ENCODE results near the gene TNNC2.

TNNC2 gene

DNA sequence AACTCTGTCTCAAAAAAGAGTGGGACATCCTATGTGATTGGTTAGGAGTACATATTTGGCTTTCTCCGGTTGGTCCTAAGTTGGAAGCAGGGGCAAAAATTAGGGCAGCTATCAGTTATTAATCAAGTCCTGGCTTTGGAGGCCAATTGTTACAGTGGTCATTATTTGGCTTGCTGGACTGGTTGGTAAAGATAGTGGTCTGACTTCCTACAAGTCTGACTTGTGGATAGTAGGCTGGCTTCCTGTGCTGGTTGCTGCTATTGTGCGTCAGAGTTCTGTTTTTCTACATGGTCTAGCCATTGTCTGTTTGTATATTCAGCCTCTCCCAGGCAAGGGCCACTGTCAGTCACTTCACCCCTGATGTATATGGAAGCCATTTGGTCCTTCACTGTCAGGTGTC is 23.1 kb upstream of the TNNC2 start:
- Histone ChIP-seq H3K27me3 (ENCODE audit: control insufficient read depth in 5 of 5, insufficient read depth in 4 of 5, low read length in 5 of 5) (no peaks in the 10 kb centered on the region), H3K4me1 (ENCODE audit: control insufficient read depth in 5 of 5, insufficient read depth in 5 of 5, low read length in 5 of 5) (peaks cover 0 to 11% (median 10%) of the 10 kb centered on the region in 5 donors), H3K4me3 (ENCODE audit: low read depth in 1 of 5, low read length in 5 of 5) (no peak overlapping the region), H3K9me3 (ENCODE audit: control insufficient read depth in 5 of 5, low read length in 5 of 5) (no peaks in the 10 kb centered on the region), H3K27ac (ENCODE audit: low read depth, low read length) (no peak overlapping the region), H3K36me3 (ENCODE audit: control insufficient read depth in 5 of 5, insufficient read depth in 5 of 5, low read length in 5 of 5) (peaks cover 5 to 63% (median 43%) of the 10 kb centered on the region in 5 donors), H3K9ac (ENCODE audit: low read length in 5 of 5) (no peak overlapping the region)

DNA sequence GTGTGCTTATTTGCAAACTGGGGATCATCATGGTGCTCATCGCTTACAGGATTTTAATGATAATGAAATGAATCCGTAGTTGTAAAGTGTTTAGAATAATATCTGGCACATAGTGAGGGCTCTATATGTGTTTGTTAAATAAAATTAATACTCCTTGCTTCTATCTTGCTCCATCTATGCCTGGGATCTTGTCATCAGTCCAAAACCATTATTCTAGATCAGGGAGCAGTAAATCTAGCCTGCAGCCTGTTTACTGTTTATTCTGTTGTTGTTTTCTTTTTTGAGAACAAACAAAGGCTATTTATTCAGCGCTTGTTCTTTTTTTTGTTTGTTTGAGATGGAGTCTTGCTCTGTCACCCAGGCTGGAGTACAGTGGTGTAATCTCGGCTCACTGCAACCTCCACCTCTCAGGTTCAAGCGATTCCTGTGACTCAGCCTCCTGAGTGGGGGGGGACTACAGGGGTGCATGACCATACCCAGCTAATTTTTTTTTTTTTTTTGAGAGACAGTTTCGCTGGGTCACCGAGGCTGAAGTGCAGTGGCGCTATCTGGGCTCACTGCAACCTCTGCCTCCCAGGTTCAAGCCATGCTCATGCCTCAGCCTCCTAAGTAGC is 22.0 kb upstream of the TNNC2 start:
- Histone ChIP-seq H3K36me3 (ENCODE audit: control insufficient read depth in 5 of 5, insufficient read depth in 5 of 5, low read length in 5 of 5) (peaks cover 7 to 63% (median 48%) of the 10 kb centered on the region in 5 donors), H3K9ac (ENCODE audit: low read length in 5 of 5) (peak overlapping the region in 1 of 5 donors; percentile 17), H3K27me3 (ENCODE audit: control insufficient read depth in 5 of 5, insufficient read depth in 4 of 5, low read length in 5 of 5) (no peaks in the 10 kb centered on the region), H3K27ac (ENCODE audit: low read depth, low read length) (no peak overlapping the region), H3K9me3 (ENCODE audit: control insufficient read depth in 5 of 5, low read length in 5 of 5) (no peaks in the 10 kb centered on the region), H3K4me3 (ENCODE audit: low read depth in 1 of 5, low read length in 5 of 5) (no peak overlapping the region), H3K4me1 (ENCODE audit: control insufficient read depth in 5 of 5, insufficient read depth in 5 of 5, low read length in 5 of 5) (peaks cover 0 to 7% (median 2%) of the 10 kb centered on the region in 5 donors)

DNA sequence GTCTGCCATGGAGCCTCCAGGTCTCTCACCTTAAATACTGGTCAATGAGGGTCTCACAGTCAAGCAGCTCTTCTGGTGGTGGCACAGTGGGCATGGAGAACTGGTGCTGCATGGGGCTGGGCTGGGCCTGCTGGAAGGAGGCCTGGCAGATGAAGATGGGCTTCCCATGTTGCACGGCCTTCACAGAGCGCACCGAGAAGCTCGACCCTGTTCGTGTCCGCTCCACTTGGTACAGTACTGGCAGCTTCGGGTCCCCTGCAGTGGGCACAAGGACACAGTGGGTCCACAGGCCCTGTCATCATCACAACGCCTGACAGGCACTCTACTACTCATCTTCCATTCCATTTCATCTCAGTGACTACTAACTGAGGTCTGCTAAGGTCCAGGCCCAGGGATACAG is 21.3 kb upstream of the TNNC2 start:
- Histone ChIP-seq H3K27me3 (ENCODE audit: control insufficient read depth in 5 of 5, insufficient read depth in 4 of 5, low read length in 5 of 5) (no peaks in the 10 kb centered on the region), H3K9ac (ENCODE audit: low read length in 5 of 5) (no peak overlapping the region), H3K4me1 (ENCODE audit: control insufficient read depth in 5 of 5, insufficient read depth in 5 of 5, low read length in 5 of 5) (peaks cover 0 to 12% (median 3%) of the 10 kb centered on the region in 5 donors), H3K9me3 (ENCODE audit: control insufficient read depth in 5 of 5, low read length in 5 of 5) (no peaks in the 10 kb centered on the region), H3K36me3 (ENCODE audit: control insufficient read depth in 5 of 5, insufficient read depth in 5 of 5, low read length in 5 of 5) (peaks cover 5 to 63% (median 51%) of the 10 kb centered on the region in 5 donors), H3K4me3 (ENCODE audit: low read depth in 1 of 5, low read length in 5 of 5) (no peak overlapping the region), H3K27ac (ENCODE audit: low read depth, low read length) (no peak overlapping the region)

GRCh38 chr20:45845452-45845851 is 18.3 kb upstream of the TNNC2 start:
- H3K27ac ChIP-seq (ENCODE audit: low read depth, low read length) = no peak overlapping the region
- no peak overlapping the region for H3K9ac ChIP-seq (ENCODE audit: low read length in 5 of 5)
- H3K27me3 ChIP-seq (ENCODE audit: control insufficient read depth in 5 of 5, insufficient read depth in 4 of 5, low read length in 5 of 5) = no peaks in the 10 kb centered on the region
- H3K4me3 ChIP-seq (ENCODE audit: low read depth in 1 of 5, low read length in 5 of 5) = no peak overlapping the region
- H3K9me3 ChIP-seq (ENCODE audit: control insufficient read depth in 5 of 5, low read length in 5 of 5) = no peaks in the 10 kb centered on the region
- peaks cover 2 to 71% (median 67%) of the 10 kb centered on the region in 5 donors for H3K36me3 ChIP-seq (ENCODE audit: control insufficient read depth in 5 of 5, insufficient read depth in 5 of 5, low read length in 5 of 5)
- peaks cover 4 to 41% (median 23%) of the 10 kb centered on the region in 5 donors for H3K4me1 ChIP-seq (ENCODE audit: control insufficient read depth in 5 of 5, insufficient read depth in 5 of 5, low read length in 5 of 5)

- Histone ChIP-seq H3K9me3 (ENCODE audit: control insufficient read depth in 5 of 5, low read length in 5 of 5) (no peaks in the 10 kb centered on the region), H3K4me1 (ENCODE audit: control insufficient read depth in 5 of 5, insufficient read depth in 5 of 5, low read length in 5 of 5) (peaks cover 4 to 43% (median 23%) of the 10 kb centered on the region in 5 donors), H3K4me3 (ENCODE audit: low read depth in 1 of 5, low read length in 5 of 5) (no peak overlapping the region), H3K27ac (ENCODE audit: low read depth, low read length) (peak overlapping the region; percentile 69), H3K36me3 (ENCODE audit: control insufficient read depth in 5 of 5, insufficient read depth in 5 of 5, low read length in 5 of 5) (peaks cover 4 to 80% (median 68%) of the 10 kb centered on the region in 5 donors), H3K27me3 (ENCODE audit: control insufficient read depth in 5 of 5, insufficient read depth in 4 of 5, low read length in 5 of 5) (no peaks in the 10 kb centered on the region), H3K9ac (ENCODE audit: low read length in 5 of 5) (no peak overlapping the region)
Measured at GRCh38 chr20:45843506-45843905, 16.4 kb upstream of the TNNC2 start.

DNA sequence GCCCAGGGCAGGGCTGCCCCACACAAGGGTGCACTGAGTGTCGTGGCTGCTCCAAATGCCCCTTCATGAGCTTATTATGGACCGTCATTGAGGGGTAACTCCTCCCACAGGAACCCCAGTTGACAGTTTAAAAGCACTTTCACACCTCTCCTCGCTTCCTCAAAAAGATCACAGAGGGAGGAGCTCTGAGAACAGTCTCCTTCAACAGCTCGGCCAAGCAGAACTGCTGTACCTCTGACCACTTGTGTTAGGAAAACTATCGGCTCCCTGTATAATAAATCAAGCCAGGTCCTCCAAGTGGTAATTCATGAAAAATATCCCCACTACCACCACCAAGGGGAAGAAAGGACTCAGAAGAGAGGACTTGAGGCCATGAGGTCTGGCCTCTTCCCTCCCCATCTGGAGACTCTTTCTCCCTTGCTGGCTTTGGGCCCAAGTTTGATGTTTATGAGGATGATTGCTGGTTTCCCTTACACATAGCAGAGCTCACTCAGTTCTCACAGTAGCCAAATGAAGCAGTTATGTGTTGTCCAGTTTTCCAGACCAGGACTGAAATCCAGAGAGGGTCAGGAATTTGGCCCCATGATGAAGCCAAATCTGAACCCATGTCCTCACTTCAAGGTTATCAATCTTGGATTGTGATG is 15.2 kb upstream of the TNNC2 start:
- H3K4me1 ChIP-seq (ENCODE audit: control insufficient read depth in 5 of 5, insufficient read depth in 5 of 5, low read length in 5 of 5) = peaks cover 4 to 46% (median 25%) of the 10 kb centered on the region in 5 donors
- peaks cover 4 to 75% (median 62%) of the 10 kb centered on the region in 5 donors for H3K36me3 ChIP-seq (ENCODE audit: control insufficient read depth in 5 of 5, insufficient read depth in 5 of 5, low read length in 5 of 5)
- peak overlapping the region; percentile 69 for H3K27ac ChIP-seq (ENCODE audit: low read depth, low read length)
- no peaks in the 10 kb centered on the region for H3K9me3 ChIP-seq (ENCODE audit: control insufficient read depth in 5 of 5, low read length in 5 of 5)
- H3K9ac ChIP-seq (ENCODE audit: low read length in 5 of 5) = peak overlapping the region in 3 of 5 donors; percentile 1 to 29 (median 23)
- H3K4me3 ChIP-seq (ENCODE audit: low read depth in 1 of 5, low read length in 5 of 5) = no peak overlapping the region
- no peaks in the 10 kb centered on the region for H3K27me3 ChIP-seq (ENCODE audit: control insufficient read depth in 5 of 5, insufficient read depth in 4 of 5, low read length in 5 of 5)

- H3K9ac ChIP-seq (ENCODE audit: low read length in 5 of 5) = peak overlapping the region in 1 of 5 donors; percentile 23
- no peaks in the 10 kb centered on the region for H3K27me3 ChIP-seq (ENCODE audit: control insufficient read depth in 5 of 5, insufficient read depth in 4 of 5, low read length in 5 of 5)
- H3K4me3 ChIP-seq (ENCODE audit: low read depth in 1 of 5, low read length in 5 of 5) = no peak overlapping the region
- H3K36me3 ChIP-seq (ENCODE audit: control insufficient read depth in 5 of 5, insufficient read depth in 5 of 5, low read length in 5 of 5) = peaks cover 4 to 76% (median 61%) of the 10 kb centered on the region in 5 donors
- H3K27ac ChIP-seq (ENCODE audit: low read depth, low read length) = peak overlapping the region; percentile 69
- H3K9me3 ChIP-seq (ENCODE audit: control insufficient read depth in 5 of 5, low read length in 5 of 5) = no peaks in the 10 kb centered on the region
- peaks cover 4 to 53% (median 32%) of the 10 kb centered on the region in 5 donors for H3K4me1 ChIP-seq (ENCODE audit: control insufficient read depth in 5 of 5, insufficient read depth in 5 of 5, low read length in 5 of 5)
Measured at GRCh38 chr20:45841407-45842129, 14.5 kb upstream of the TNNC2 start.

- H3K27me3 ChIP-seq (ENCODE audit: control insufficient read depth in 5 of 5, insufficient read depth in 4 of 5, low read length in 5 of 5) = no peaks in the 10 kb centered on the region
- peak overlapping the region; percentile 60 for H3K27ac ChIP-seq (ENCODE audit: low read depth, low read length)
- no peaks in the 10 kb centered on the region for H3K9me3 ChIP-seq (ENCODE audit: control insufficient read depth in 5 of 5, low read length in 5 of 5)
- H3K9ac ChIP-seq (ENCODE audit: low read length in 5 of 5) = no peak overlapping the region
- no peak overlapping the region for H3K4me3 ChIP-seq (ENCODE audit: low read depth in 1 of 5, low read length in 5 of 5)
- H3K4me1 ChIP-seq (ENCODE audit: control insufficient read depth in 5 of 5, insufficient read depth in 5 of 5, low read length in 5 of 5) = peaks cover 4 to 57% (median 36%) of the 10 kb centered on the region in 5 donors
- H3K36me3 ChIP-seq (ENCODE audit: control insufficient read depth in 5 of 5, insufficient read depth in 5 of 5, low read length in 5 of 5) = peaks cover 4 to 72% (median 57%) of the 10 kb centered on the region in 5 donors
Measured at GRCh38 chr20:45840700-45841198, 13.6 kb upstream of the TNNC2 start.

GRCh38 chr20:45836841-45837240 is 9.7 kb upstream of the TNNC2 start:
- H3K9me3 ChIP-seq (ENCODE audit: control insufficient read depth in 5 of 5, low read length in 5 of 5) = no peaks in the 10 kb centered on the region
- peak overlapping the region in 3 of 5 donors; percentile 7 to 51 (median 32) for H3K9ac ChIP-seq (ENCODE audit: low read length in 5 of 5)
- H3K27ac ChIP-seq (ENCODE audit: low read depth, low read length) = peak overlapping the region; percentile 94
- H3K36me3 ChIP-seq (ENCODE audit: control insufficient read depth in 5 of 5, insufficient read depth in 5 of 5, low read length in 5 of 5) = peaks cover 2 to 36% (median 21%) of the 10 kb centered on the region in 5 donors
- H3K4me3 ChIP-seq (ENCODE audit: low read depth in 1 of 5, low read length in 5 of 5) = peak overlapping the region; percentile 0 to 49 (median 34)
- H3K27me3 ChIP-seq (ENCODE audit: control insufficient read depth in 5 of 5, insufficient read depth in 4 of 5, low read length in 5 of 5) = no peaks in the 10 kb centered on the region
- peaks cover 6 to 65% (median 47%) of the 10 kb centered on the region in 5 donors for H3K4me1 ChIP-seq (ENCODE audit: control insufficient read depth in 5 of 5, insufficient read depth in 5 of 5, low read length in 5 of 5)

Data from subcutaneous abdominal adipose tissue (tissue), 5 donors.